Activated CD8-positive, alpha-beta memory T cell treated with anti-CD3 and anti-CD28 coated beads, Interleukin-2, amount 50 U/mL, for 24 hours (primary cell): ENCODE results near the gene NANP.
"Not testable (repeated sequence)": the region's sequence is repeated elsewhere in the genome, so short reads cannot be mapped to it uniquely, and the experiment has no call there.

ENCODE experiments used
- DNase-seq: peaks from one replicate; pipeline ENCODE4 v3.0.0-alpha.2; 2020; ENCODE audit errors: extremely low read depth

The NANP gene

GRCh38 chr20:25606094-25606695 lies 17.6 kb downstream of the NANP start:
- DNase-seq, result no peak

GRCh38 chr20:25605148-25605547 lies 18.7 kb downstream of the NANP start:
- no peak for DNase-seq

GRCh38 chr20:25604611-25605010 lies 19.2 kb downstream of the NANP start:
- DNase-seq, result no peak

DNA sequence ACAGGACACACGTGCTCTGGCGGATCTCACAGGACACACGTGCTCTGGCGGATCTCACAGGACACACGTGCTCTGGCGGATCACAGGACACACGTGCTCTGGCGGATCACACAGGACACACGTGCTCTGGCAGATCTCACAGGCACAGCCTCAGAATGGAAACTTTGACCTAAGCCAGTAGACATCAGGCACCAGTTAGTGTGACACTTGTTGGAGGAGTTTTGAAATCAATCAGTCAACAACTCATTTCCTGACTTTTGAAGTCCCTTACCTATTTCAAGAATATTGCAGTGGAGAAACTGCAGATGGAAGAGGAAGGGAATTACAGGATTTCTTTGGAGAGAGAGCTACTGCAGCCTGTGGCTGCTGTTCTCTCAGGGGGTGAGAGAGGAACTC lies 20.9 kb downstream of the NANP start:
- DNase-seq, result not testable (repeated sequence)

GRCh38 chr20:25602191-25602913 lies 21.5 kb downstream of the NANP start:
- not testable (repeated sequence) for DNase-seq

- DNase-seq, result no peak
These were observed 22.2 kb downstream of the NANP start for GRCh38 chr20:25601659-25602058.

DNA sequence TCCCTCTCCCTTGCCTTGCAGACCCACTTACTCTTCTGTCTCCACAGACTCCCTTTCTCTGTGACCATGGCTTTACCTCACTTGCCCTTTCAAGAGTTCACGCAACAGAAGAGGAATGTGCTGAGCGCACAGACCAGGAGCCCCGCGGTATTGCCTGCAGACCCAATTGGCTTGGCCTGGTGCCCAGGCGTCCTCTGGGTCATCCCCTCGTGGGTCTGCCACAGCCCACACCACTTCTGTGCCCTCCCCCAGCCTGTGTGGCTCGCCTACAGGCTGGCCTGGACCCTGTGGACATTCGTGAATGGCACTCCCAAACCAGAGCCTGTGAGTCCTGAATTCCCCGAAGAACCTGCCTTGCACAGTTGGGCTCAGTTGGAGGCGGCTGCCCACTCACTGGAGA lies 23.2 kb downstream of the NANP start:
- DNase-seq, result no peak

DNA sequence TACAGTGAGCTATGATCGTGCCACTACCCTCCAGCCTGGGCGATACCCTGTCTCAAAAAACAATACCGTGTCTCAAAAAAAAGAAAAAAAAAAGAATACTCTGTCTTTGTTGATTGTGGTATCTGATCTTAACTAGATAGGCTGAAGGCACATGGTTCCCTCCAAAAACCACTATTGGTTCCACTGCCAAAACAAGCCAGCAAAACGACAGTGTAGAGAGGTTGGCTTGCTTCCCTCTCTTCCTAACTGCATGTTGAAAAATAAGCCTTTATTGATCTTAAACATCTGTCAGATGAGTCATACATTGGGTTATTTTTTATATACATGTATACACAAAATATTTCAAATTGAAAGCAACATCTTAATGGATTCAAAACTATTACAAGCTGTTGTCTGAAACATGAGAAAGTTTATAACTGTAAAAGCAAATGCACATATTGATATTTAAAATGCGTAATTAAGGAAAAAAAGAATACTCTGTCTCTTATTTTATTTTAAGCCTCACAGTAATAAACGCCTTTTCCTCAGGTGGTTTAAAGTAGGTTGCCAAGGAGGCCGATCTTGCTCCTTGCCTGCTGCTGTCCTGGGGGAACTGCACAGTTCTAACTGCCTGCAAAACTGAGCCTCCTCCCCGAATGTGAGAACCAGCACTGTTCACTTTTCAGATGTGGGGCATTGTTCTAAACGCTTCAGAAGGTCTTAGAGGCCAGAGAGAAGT lies 31.5 kb downstream of the NANP start:
- DNase-seq, result no peak

DNA sequence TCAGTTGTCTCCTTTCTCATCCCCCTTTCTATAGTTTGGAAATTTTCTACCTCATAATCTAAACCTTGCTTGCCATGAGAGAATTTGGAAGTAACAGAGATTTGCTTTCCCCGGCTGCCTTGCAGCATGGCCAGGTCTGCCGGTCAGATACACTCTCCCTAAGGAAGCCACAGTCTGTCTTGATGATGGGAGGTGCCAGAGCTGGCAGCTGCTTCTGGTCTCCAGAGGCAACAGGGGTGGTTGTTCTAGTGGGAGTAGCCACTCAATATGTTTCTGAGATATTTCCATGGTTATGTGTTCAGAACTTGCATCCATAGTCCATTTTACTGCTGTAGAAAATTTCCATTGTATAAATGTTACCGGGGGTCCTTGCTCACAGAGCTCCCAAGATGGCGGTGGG lies 33.0 kb downstream of the NANP start:
- not testable (repeated sequence) for DNase-seq

DNA sequence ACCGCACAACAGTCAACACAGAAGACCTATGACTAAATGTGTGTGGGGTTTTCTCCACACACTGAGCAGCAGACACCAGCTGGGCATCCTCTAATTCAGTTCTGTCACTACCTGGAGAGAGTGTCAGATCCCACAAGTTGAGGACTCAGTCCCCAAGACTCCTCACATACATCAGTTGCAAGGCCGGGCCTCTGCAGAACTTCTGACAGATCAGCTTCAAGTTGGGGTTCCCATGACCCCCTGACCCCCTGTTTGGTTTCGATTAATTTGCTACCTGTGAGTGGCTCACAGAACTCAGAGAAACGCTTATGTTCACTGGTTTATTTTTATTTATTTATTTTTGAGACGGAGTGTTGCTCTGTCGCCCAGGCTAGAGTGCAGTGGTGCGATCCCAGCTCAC lies 35.3 kb downstream of the NANP start:
- DNase-seq, result no peak

- no peak for DNase-seq
These were observed 36.3 kb downstream of the NANP start for GRCh38 chr20:25587536-25587935.

GRCh38 chr20:25586877-25587276 lies 36.9 kb downstream of the NANP start:
- no peak for DNase-seq

DNA sequence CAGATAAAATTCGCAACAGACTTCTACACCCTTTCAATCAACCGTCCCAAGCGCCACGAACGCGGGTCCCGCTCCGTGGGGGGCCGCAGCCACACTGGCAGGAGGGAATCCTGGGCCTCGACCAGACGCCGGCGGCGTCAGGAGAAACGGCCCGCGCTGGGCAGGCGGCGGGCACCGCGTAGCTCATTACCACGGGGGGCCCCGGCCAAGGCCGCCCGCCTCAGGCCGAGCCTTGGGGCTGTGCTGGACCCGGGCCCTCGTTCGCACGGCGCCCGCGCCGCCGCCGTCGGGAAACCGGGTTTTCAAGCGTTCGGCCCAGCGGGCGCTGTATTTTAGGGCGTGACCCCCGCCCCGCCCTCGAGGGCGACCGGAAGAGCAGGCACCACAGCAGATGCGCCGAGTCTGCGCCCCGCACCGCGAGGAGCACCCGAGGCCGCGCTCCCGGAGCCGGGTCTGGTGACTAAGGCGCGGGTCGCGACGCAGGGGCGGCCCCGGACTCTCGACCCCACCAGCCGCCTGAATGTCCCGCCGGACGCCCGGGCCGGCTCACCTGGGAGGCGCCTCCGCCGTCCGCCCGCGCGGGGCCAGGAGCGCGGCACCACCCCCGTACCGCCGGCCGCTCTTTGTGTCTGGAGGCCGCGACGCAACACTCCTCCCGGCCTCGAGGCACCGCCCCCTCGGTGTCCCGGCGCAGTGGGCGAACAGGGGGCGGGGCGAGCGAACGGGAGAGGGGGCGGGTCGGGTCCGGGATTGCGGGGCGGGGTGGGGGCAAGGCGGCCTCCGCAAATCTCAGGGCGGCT lies 38.7 kb downstream of the NANP start, which contains the start of gene NINL:
Gene NINL (minus strand): TSS at position 627 of the 800 bp plus-strand sequence. CDS start 58,944 bp downstream, outside the sequence.
- no peak for DNase-seq

DNA sequence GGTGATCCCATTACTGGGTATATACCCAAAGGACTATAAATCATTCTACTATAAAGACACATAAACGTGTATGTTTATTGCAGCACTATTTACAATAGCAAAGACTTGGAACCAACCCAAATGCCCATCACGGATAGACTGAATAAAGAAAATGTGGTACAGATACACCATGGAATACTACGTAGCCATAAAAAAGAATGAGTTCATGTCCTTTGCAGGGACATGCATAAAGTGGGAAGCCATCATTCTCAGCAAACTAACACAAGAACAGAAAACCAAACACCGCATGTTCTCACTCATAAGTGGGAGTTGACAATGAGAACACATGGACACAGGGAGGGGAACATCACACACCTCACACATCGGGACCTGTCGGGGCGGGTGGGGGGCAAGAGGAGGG lies 40.2 kb downstream of the NANP start:
- not testable (repeated sequence) for DNase-seq

DNA sequence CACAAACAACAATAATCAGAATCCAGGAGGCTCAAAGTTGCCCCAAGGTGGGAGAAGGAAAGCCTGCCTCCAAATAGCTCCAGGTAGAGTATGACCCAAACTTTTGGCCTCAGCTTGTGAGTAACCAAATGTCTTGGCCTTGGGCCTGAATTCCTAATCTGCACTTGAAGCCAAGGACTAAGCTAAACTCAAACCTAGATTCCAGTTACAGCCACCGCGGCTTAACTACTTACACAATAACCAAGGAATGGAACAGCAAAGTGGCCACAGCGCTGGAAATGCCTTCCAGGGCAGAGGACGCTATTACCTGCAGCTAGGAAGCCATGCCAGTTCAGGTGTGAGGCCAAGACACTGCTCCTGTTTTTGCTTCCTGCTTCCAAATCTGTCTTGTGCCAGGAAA lies 43.1 kb downstream of the NANP start:
- DNase-seq, result no peak

DNA sequence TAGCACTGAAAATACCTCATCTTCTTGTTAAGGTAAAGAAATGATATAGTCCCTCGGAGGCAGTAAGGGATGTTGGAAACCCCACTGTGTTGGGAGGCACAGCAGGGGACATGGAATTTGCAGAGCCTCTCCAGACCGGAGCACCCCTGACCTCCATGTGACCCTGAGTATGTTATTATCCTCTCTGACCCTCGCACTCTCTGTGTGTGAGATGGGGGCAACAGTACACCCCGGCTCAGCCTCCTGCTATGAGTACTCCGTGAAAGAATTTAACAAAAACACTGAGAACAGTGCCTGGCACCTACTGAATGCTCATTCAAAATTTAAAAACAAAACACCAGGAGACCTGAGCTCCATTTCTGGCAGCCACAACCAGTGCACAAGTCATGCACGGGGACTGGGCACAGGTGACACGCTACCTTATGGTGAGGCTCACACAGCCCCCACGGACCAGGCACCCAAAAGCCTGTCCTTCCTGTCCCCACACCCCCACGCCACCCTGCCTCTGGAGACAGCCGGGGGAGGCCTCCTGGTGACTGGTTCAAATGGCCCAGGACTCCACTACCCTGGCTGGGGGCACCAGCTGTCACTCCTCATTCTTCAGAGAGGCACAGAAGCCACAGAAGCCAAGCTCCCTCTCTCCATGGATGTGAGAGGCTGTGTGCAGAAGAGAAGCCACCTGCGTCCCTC lies 44.6 kb downstream of the NANP start:
- no peak for DNase-seq

DNA sequence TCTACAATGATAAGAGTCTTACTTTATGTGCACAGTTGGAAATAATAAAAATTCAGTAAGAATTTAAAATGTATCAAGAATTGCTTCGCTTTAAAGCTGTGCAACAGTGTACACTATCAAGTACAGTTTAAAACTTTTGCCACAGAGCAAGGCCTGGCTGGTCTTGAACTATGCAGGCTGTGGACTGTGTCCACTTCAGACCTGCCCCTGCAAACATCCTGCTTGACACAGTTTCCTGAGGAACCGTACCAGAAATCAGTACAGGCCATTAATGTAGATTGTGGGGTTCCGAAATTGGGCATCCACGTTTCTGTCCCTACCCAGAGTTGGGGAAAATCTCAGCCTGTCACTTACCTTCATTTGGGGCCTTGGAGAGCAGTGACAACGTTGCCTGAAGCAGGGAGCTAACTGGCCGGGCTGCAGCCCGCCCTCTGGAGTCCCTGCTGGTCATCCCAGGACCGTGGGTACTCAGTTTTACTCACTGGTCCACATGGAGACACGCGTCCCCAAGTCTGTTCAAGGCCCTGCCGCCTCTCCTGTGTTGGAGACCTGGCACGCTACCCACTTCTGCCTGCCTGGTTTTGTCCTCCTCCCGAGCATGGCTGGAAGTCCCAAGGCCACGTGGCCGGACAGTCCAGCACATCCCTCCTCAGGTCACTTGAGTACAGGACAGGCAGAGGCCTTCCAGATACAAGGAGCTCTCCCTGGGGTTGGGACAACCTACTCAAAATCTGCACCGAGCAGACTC lies 46.9 kb downstream of the NANP start:
- DNase-seq, result no peak

DNA sequence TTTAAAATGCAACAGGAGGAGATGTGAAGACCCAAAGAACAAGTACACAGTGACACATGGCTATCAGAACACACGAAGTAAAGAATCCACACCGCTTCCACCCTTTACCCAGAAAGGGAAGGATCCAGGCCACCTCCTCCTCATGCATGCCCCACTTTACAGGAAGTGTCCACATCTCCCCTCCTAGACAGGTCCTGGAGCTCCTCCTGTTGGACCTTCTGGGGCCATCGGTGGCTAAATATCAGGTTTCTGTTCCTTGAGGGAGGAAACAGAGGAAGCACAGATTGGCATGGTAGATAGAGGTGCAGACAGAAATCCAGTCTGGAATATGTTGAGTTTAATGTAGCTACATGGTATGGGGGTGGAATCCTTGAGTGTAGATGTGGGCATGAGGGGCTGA lies 49.4 kb downstream of the NANP start:
- DNase-seq, result no peak

DNA sequence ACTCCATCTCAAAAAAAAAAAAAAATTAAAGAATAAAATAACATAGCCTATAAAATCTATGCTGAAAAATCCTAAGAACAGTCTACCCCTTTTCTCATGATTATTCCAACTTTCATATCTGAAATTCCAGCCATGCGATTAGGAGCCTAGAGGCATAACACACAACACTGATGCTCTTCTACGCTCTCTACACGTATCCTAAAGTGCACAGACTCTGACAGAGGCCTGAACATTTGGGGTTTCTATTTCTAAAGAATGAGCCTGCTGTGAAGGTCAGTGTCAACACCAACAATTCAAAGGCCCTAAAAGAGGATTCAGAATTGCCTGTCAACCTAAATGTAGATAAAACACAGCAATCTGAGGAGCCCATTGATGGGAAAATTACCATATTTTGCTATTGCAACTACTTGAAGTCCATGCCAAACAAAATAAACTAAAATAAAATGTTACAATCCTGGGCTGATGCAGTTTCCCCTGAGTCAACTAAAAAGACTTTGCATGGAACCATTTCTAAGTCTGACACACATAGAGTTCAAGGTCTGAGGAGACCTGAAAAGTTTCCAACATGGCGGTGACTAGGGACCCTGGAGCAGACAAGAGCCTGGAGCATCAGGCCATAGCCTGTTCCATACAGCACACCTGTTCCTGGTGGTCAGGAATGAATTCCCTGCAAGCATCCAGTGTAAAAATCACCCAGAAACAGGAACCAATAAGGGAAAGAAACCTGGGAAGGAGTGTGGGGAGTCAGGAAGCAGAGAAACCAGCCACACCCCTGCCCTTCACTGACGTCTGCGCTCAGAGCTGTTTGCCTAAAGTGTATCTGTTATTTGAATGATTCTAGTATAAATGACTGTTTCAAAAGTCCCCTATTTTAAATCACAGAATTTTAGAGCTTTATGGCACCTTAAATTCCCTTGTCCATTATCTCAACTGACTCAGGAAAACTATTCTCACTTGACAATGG lies 50.2 kb downstream of the NANP start:
- DNase-seq, result no peak

DNA sequence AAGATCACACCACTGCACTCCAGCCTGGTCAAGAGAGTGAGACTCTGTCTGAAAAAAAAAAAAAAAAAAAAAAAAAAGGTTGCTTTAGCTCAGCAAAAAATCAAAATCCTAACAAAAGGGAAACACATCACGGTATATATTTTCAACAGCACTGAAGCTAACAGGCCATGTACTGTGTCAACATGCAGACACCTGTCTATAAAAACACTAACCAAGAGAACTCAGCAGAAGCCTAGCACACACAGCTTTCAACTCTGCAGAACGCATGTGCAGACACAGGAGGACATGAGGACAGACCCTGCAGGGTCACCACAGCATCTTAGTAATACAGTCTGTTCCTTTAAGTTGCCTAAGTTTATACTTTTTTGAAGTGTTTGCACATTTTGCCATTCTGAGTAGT lies 52.0 kb downstream of the NANP start:
- no peak for DNase-seq
